H54 (cell line): ENCODE results near the gene PSMB7.

Source experiments
- DNase-seq: peaks from one replicate; pipeline ENCODE4 v3.0.0; 2011; ENCODE audit warnings: low spot score, mixed read lengths; ENCODE audit not compliant: insufficient read length
- FAIRE-seq: peaks from 3 replicates; lab custom pipeline; 2011; peaks lifted over from hg19 to GRCh38; lab: Jason Lieb, UNC
- POLR2A ChIP-seq: IDR thresholded peaks from 2 replicates; pipeline ENCODE4 v1.6.1; 2011; ENCODE audit warnings: low read depth, mild to moderate bottlenecking, low read length

The PSMB7 gene

DNA sequence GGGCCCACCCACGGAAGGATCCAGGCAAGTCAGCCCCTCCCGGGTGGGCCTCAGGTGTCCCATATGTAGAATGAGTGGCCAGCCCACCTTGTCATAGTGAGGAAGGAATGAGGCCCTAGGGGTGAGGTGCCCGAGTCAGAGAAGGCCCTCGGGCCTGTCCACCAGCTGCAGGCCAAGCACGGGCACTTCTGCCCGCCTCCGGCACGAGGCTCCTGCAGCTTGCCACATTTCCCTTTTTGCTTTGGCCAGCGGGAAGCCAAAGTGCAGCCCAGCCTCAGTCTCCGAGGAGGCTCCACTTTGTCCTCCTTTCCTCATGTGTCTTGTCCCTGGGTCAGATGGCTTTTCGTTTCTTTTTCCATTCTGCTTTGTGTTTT, 72.9 kb downstream of the PSMB7 start:
- FAIRE-seq = no peak
- TF ChIP-seq POLR2A = no peak
- DNase-seq = no peak

DNA sequence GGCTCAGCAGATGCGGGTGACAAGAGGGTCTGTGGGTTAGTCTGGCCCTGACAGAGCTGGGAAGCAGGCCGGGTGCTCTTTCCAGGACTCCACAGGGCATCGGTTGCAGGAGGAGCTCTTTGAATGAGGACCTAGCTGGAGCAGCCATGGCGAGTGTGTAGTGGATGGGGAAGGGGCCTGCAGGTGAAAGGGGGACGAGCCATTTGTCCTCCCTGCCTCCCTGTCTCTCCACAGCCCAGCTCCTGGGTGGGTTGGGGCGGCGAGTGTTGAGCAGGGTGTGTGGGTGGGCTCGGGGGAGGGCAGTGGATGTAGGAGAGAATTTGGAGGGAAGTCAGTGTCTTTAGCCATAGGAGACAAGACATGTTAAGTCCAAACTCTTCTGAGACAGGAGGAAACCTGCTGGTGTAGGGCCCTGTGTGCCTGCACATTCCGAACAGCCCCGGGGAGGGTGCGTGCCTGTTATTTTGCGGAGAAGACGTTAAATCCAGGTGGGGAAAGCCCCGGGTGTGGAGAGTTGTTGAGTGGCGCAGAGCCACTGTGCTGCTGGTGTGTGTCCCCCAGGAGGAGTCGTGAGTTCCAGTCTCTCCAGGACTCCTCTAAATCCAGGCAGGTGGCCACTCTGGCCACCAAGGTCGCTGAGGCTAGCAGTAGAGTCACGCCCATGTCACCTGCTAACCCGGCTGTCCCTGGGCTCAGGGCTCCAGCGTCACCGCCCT, 73.6 kb downstream of the PSMB7 start:
- no peak for DNase-seq
- TF ChIP-seq POLR2A = no peak
- no peak for FAIRE-seq

DNA sequence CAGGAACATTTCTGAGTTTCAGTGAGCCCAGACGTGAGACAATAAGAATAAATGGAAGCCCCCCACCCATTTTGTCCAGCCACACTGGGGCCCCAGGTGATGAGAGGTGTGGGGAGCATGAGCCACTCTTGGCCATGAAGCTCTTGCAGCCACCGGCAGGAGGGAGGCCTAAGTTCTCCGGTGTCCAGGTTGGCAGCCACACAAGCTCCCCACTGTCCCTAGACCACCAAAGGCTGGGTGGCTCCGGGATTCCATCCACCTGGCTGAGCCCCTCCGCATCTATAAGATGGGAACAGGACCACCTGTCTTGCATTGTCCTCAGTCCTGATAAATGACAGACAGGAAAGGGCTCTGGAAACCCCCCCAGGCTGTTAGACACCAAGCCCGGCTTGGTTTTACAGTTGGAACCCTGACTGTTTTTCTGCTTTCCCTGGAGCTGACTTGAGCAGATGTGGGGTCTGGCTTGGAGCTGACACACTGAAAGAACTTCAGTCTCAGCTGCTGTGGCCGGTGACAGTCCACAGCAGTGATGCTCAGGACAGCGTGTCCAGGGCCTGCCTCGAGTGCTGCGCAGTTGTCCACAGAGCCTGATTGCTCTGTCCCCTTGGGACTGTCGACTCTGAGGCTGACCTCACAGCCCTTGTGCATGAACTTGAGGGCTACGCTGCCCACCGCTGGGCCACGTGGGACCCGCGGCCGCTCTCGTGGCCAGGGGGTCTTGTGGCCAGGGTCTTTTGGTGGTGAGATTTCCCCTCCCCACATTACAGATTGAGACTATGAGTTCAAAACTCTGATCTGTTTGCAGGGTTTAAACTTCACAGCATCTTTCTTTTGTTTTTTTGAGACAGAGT, 74.8 kb downstream of the PSMB7 start:
- no peak for FAIRE-seq
- no peak for TF ChIP-seq POLR2A
- DNase-seq = no peak

DNA sequence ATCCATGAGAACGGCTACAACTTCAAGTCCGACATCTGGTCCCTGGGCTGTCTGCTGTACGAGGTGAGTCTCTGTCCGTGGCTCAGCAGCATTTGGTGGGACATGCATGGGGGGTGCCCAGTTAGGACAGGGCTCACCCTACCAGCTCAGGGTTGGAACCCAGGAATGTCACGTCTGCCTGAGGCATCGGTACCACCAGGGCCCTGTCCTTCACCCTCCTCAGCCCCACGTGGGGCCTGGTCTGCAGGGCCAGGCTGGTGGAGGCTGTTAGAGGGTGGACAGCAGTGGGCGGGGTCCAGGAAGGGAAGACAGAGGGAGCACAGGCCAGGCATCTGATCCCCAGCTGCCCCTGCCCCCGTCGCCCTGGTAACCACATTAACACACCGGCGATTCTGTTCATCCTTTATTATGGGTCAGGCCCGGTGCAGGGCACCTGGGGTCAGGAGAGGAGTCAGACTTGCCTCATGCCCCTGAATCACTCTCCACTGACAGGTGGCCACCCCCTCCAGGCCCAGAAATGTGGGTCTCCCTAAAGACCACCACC, 75.6 kb downstream of the PSMB7 start:
- FAIRE-seq (no peak), DNase-seq (no peak)

DNA sequence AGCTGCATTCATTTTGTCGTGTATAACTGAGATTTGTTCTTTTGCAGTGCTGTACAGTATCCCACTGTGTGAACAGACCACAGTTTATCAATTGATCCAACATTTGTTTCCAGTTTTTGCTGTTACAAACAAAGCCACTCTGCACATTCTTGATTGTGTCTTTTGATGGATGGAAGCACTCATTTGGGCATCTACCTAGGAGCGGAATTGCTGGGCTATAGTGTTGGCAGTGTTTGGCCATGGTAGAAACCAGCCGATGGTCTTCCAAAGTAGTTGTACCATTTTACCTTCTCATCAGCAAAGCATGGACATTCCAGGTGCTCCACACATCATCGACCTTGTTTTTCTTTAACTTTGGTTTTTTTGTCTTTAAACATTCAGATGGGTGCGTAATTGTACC, 77.7 kb downstream of the PSMB7 start:
- no peak for TF ChIP-seq POLR2A
- FAIRE-seq (no peak), DNase-seq (no peak)

More for the DNA sequence above, 75.6 kb downstream of the PSMB7 start:
- no peak for TF ChIP-seq POLR2A

DNA sequence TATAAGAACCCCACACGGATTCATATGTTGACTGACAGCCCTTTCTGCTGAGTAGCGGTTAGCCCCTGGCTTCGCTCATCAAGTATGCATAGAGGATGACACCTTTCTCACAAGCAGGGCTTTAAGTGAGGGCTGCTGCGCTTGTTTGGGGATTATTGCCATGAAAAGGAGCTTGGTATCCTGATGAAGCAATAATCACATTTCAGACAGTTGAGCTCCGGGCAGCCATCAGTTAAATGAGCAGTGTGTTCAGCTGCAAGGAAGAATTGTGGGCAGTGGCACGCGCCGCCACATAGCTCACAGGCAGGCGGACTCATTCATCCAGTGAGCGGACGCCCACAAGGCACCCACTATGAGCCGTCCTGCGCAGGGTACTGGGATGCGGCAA, 79.9 kb downstream of the PSMB7 start:
- FAIRE-seq (no peak), DNase-seq (no peak)

DNA sequence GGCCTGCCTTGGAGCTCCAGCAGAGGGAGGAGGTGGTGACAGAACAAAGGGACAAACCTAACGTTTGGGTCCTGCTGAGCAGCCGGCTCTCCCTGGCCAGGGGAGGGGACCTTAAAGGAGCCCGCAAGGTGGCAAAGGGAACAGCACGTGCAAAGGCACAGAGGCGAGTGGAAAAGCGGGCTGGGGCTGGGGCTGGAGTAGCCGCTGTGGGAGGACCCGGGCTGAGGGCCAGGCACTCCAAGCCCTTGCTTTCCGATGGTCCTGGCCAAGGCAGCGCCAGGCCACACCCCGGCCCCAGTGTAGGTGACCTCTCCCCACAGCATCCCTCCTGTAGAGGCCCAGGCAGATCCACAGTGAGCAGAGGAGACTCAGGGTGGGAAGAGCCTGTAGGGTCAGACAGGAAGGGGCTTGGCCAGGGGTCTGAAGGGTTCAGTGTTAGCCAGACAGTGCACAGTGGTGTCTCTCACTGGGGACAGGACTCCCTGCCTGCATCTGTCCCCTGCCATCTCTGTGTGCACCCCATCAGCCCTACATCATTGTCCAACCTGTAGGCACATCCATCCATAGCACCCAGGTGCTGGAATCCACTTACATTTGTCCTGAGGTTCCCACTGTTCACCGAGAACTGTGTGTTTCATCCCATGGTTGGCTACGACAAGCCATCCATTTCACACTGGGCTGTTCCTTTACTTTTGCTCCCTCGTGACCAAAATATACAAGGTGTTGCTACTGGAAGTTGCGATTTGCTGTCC, 80.5 kb downstream of the PSMB7 start:
- no peak for TF ChIP-seq POLR2A
- DNase-seq = no peak
- no peak for FAIRE-seq

More for the DNA sequence above, 79.9 kb downstream of the PSMB7 start:
- no peak for TF ChIP-seq POLR2A

DNA sequence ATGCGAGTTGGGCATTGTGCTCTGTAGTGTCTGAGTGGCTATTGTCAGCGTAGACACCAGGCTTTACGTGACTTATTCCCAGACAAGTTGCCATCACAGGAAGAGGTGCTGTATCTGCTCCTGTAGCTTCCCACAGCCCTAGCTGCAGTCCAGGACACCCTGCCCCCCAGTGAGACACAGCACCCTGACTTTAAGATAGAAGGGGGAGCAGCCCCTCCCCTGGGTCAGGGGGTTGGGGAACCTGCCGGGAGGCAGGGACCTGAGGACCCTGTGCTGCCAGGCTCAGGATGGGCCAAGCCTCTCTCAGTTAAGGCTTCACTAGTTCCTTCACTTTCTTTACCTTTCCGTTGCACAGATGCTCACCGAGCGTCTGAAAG, 82.1 kb downstream of the PSMB7 start:
- no peak for FAIRE-seq
- no peak for DNase-seq
- no peak for TF ChIP-seq POLR2A

DNA sequence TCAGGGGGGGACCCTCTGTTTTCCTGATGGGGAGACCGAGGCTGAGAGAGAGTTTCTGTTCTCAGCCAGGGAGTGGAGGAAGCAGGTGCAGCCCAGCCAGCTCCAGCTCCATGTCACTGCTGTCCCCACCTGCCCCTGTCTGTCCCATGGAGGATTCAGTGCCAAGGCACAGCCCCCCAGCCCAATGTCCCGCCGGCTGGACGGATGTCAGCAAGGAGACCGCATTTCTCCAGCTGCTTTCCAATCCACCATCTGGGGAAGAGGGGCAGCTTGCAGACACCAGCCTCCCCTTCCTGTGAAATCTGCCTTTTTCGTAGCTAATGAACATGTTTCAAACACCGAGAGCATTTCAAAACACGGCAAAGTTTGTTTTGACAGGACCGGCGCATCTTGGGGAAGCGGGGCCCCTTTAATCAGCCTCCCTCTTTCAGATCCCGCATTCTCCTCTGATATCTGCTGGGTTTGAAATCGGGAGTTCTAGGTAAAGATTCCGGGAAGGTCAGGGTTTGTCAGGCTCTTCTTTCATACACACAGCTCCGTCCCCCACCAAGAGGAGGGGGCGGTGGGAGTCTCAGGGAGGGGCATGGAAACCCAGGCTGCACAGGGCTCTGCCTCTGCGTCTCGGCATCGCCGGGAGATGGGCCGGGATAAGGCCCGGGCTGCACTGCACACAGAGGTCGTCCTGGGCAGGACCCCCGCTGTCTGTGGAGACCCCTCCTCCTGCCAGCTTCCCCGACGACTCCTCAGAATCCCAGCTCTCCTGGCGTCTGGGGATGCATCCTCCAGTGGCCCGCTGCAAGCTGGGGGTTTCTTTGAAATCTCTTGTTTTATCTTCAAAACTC, 82.7 kb downstream of the PSMB7 start:
- DNase-seq (no peak), FAIRE-seq (no peak)
- TF ChIP-seq POLR2A = no peak

DNA sequence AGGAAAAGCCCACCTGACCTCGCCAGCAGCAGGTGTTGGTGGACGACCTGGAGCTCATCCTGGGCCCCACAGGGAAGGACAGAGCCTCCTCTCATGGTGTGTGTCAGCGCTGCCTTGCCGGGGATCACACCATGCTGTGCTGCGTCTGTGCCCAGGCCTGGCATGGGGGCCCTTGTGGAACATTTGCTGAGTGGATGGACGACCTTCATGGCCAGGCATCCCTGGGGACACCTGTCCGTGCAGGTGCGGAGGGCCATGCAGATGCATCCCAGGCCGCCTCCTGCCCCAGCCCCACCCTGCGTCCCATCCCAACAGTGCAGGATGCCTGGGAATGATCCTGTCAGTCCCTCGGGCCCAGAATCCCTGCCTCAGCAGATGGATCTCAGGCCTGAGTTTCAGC, 83.7 kb downstream of the PSMB7 start:
- TF ChIP-seq POLR2A = no peak
- FAIRE-seq = no peak
- DNase-seq = no peak

DNA sequence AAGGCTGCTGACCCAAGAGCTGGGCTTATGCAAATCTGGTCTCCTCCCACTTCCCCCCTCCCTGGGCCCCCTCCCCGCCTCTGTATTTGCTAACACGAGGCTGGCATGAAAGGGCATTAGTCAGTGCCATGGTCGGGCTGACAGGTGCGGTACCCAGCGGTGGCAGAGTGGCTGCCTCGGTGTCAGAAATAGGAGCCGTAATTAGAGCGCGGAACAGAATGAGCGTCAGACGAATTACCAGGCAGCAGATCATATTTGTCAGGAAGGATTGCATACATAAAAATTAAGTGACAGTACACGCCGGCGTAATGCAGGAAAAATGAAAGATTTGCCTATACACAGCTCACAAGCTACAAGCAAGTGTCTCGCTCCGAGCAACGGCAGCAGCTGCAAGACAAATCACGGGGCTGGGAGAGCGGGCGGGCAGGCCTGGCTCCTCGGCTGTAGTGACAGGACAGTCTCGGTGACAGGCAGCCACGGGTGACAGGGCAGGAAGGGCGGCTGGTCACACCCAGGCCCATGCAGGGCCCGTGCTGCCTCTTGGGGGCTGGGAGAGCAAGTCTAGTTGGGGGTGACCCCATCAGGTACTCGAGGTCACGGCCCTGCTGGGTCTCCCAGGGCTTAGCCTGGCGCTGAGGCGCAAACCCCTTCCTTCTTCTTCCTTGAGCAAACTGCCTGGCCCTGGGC, 85.1 kb downstream of the PSMB7 start:
- DNase-seq (no peak), FAIRE-seq (no peak)
- no peak for TF ChIP-seq POLR2A

DNA sequence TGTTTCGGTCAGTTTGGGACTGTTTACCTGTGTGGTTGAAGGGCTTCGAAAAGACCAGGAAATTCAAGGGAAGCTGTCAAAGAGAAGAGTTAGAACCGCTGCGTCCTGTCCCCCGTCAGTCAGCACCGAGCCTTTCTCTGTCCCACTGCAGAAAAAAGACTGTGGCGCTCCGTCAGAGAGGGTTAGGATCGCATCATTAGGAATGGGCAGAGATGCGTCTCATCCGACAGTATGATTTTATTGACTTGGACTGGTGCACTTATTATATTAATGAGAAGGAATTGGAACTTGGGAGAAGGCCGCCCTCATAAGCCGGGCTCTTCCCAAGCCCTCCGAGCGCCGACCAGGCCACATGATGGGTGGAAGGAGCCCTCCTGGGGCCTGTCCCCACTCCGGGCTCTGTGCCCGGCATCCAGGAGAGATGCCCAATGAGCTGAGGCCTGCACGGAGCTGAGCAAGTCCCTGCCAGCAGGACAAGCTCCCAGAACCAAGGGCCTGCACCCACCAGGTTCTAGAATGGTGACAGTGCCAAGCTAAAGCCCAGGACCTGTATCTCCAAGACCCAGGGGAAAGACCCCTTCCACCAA, 85.9 kb downstream of the PSMB7 start:
- DNase-seq (no peak), FAIRE-seq (no peak)
- TF ChIP-seq POLR2A = no peak
